GM11168 (cell line): ENCODE measurements around the gene ARAP2.

Source experiments
- in situ Hi-C: fragments of 300-500 bp; cut with MboI; formaldehyde crosslinking; loops from one replicate; pipeline ENCODE4 v1.12.0; 2022; ENCODE audit warnings: low sequenced_read_pairs; ENCODE audit not compliant: unreplicated experiment

ARAP2 gene

GRCh38 chr4:36244257-36245082 lies at the start of gene ARAP2:
TSS of gene ARAP2 (minus strand) at chr4:36244514. CDS start at chr4:36229486, 15,028 bp downstream.
- in situ Hi-C loops = no loop called here

- in situ Hi-C loops = no loop called here
Observed at GRCh38 chr4:36292556-36293188, 48.4 kb upstream of the ARAP2 start.

- in situ Hi-C loops = no loop called here
Observed at GRCh38 chr4:36290641-36291040, 46.3 kb upstream of the ARAP2 start.

- in situ Hi-C loops = no loop called here
Observed at GRCh38 chr4:36288731-36289426, 44.6 kb upstream of the ARAP2 start.

- in situ Hi-C loops = no loop called here
Observed at GRCh38 chr4:36286481-36286871, 42.2 kb upstream of the ARAP2 start.

- in situ Hi-C loops = no loop called here
Observed at GRCh38 chr4:36285784-36286480, 41.6 kb upstream of the ARAP2 start.

- in situ Hi-C loops = no loop called here
Observed at GRCh38 chr4:36283912-36284465, 39.7 kb upstream of the ARAP2 start.

- in situ Hi-C loops = no loop called here
Observed at GRCh38 chr4:36282503-36283030, 38.3 kb upstream of the ARAP2 start.

GRCh38 chr4:36281384-36282106 lies 37.2 kb upstream of the ARAP2 start, which contains the start of gene DTHD1:
TSS of gene DTHD1 (plus strand) at chr4:36281616. CDS start at chr4:36281759, 143 bp downstream.
- in situ Hi-C loops = no loop called here

- in situ Hi-C loops = no loop called here
Observed at GRCh38 chr4:36280555-36280954, 36.2 kb upstream of the ARAP2 start.

- in situ Hi-C loops = no loop called here
Observed at GRCh38 chr4:36278789-36279188, 34.5 kb upstream of the ARAP2 start.

GRCh38 chr4:36277533-36277932 lies 33.2 kb upstream of the ARAP2 start:
- in situ Hi-C loops = no loop called here

- in situ Hi-C loops = no loop called here
Observed at GRCh38 chr4:36274158-36274557, 29.8 kb upstream of the ARAP2 start.

- in situ Hi-C loops = no loop called here
Observed at GRCh38 chr4:36273276-36273675, 29.0 kb upstream of the ARAP2 start.

GRCh38 chr4:36269533-36270173 lies 25.3 kb upstream of the ARAP2 start:
- in situ Hi-C loops = no loop called here

- in situ Hi-C loops = no loop called here
Observed at GRCh38 chr4:36269101-36269500, 24.8 kb upstream of the ARAP2 start.

GRCh38 chr4:36267486-36268268 lies 23.4 kb upstream of the ARAP2 start:
- in situ Hi-C loops = no loop called here

- in situ Hi-C loops = no loop called here
Observed at GRCh38 chr4:36264207-36264826, 20.0 kb upstream of the ARAP2 start.
